K562 (cell line): ENCODE data around the gene FOXP4. TPM values are rescaled to one million over a fixed set of nuclear protein-coding genes. Genes with fewer than 3 reads are reported as not detected.

Experiments
- ADNP ChIP-seq: fragments of 200-800 bp; sonication (Bioruptor generic); IDR thresholded peaks from 2 replicates; pipeline ENCODE4 v1.6.1; 2016; ENCODE audit warnings: missing genetic modification characterization, missing compliant biosample characterization
- DACH1 ChIP-seq: fragments of 450-650 bp; IDR thresholded peaks from 2 replicates; pipeline ENCODE4 v1.6.1; 2018; ENCODE audit not compliant: partially characterized antibody
- ETS2 ChIP-seq: IDR thresholded peaks from 2 replicates; pipeline ENCODE4 v1.6.1; 2016; ENCODE audit warnings: borderline replicate concordance, missing genetic modification characterization, mild to moderate bottlenecking, moderate library complexity, missing compliant biosample characterization; ENCODE audit not compliant: poor library complexity, severe bottlenecking
- ETV1 ChIP-seq: fragments of 450-650 bp; conservative IDR thresholded peaks from 2 replicates; pipeline ENCODE4 v1.6.1; 2016; ENCODE audit warnings: missing genetic modification characterization, control low read depth, low read depth, missing compliant biosample characterization
- EZH2 ChIP-seq: IDR thresholded peaks from 2 replicates; pipeline ENCODE4 v1.6.1; 2012; ENCODE audit warnings: low read depth, mild to moderate bottlenecking, inconsistent platforms, low read length, borderline replicate concordance
- KHSRP ChIP-seq: fragments of 450-650 bp; IDR thresholded peaks from 2 replicates; pipeline ENCODE4 v1.6.1; 2017
- MAFF ChIP-seq: IDR thresholded peaks from 2 replicates; pipeline ENCODE4 v1.6.1; 2012; ENCODE audit warnings: low read length, improper control_type of control experiment
- NFRKB ChIP-seq: fragments of 450-650 bp; IDR thresholded peaks from 2 replicates; pipeline ENCODE4 v1.6.1; 2016; ENCODE audit warnings: low read depth
- RAD51 ChIP-seq: fragments of 450-650 bp; IDR thresholded peaks from 2 replicates; pipeline ENCODE4 v1.7.1; 2016; ENCODE audit warnings: low read depth, mild to moderate bottlenecking, borderline replicate concordance
- ZNF253 ChIP-seq: fragments of 250-450 bp; sonication (Bioruptor Pico); conservative IDR thresholded peaks from 2 replicates; pipeline ENCODE4 v1.6.1; 2021; ENCODE audit warnings: mild to moderate bottlenecking
- ZNF3 ChIP-seq: fragments of 250-450 bp; sonication (Bioruptor Pico); IDR thresholded peaks from 2 replicates; pipeline ENCODE4 v1.5.0; 2021; ENCODE audit warnings: mild to moderate bottlenecking, moderate library complexity
- polyA plus RNA-seq, 8 experiments: library from polyadenylated mRNA; depleted of rRNA in 4 of 8; stranded (reverse) in 5 of 8; unstranded in 3 of 8; fragments of >200 nt; fragmentation: Nextera tagmentation in 2 of 8; fragmentation: Illumina TruSeq in 1 of 8; extraction: Ambion mirVana in 2 of 8; extraction: Trizol in 1 of 8; gene quantifications; 2 replicates each; pipeline versions ENCODE4 v1.2.1 to v1.2.3, GENCODE V29; 2011 to 2014; ENCODE audit warnings: inconsistent platforms in 1 of 8, missing spikeins in 1 of 8
- total RNA-seq, 7 experiments: library from RNA; depleted of rRNA in 6 of 7; stranded (reverse); fragments of >200 nt in 6 of 7; fragmentation: Illumina TruSeq in 2 of 7; extraction: Trizol in 2 of 7; gene quantifications; 2 replicates each; pipeline versions ENCODE4 v1.2.1 to v1.2.3, GENCODE V29; 2011 to 2021; ENCODE audit warnings: low replicate concordance in 1 of 7
- TF ChIP-seq, protein P1 (sequence below): sonication (generic); formaldehyde crosslinking; IDR thresholded peaks from 2 replicates; pipeline ENCODE4 v1.8.1; 2023; ENCODE audit warnings: mild to moderate bottlenecking, missing genetic modification reagents
- TF ChIP-seq, protein P2 (sequence below): fragments of 200-800 bp; sonication (Bioruptor generic); IDR thresholded peaks from 2 replicates; pipeline ENCODE4 v1.6.1; 2017; ENCODE audit warnings: missing genetic modification characterization, missing compliant biosample characterization
- TF ChIP-seq, protein P3 (sequence below): fragments of 250-450 bp; sonication (Bioruptor Pico); IDR thresholded peaks from 2 replicates; pipeline ENCODE4 v1.5.0; 2021; ENCODE audit warnings: mild to moderate bottlenecking, moderate library complexity
- TF ChIP-seq, protein P4 (sequence below): fragments of 250-450 bp; sonication (Bioruptor Pico); IDR thresholded peaks from 2 replicates; pipeline ENCODE4 v1.4.0; 2020; ENCODE audit warnings: mild to moderate bottlenecking, moderate library complexity
- TF ChIP-seq, protein P5 (sequence below): sonication (generic); formaldehyde crosslinking; IDR thresholded peaks from 2 replicates; pipeline ENCODE4 v1.8.1; 2023; ENCODE audit warnings: mild to moderate bottlenecking, missing genetic modification reagents

The FOXP4 gene
- total and polyA plus RNA-seq, 9 of the 15 experiments (the other 6 are each of a cell fraction or from before 2014, with no cell fraction given) = 0.11 to 29.4 (median 2.3) TPM

DNA sequence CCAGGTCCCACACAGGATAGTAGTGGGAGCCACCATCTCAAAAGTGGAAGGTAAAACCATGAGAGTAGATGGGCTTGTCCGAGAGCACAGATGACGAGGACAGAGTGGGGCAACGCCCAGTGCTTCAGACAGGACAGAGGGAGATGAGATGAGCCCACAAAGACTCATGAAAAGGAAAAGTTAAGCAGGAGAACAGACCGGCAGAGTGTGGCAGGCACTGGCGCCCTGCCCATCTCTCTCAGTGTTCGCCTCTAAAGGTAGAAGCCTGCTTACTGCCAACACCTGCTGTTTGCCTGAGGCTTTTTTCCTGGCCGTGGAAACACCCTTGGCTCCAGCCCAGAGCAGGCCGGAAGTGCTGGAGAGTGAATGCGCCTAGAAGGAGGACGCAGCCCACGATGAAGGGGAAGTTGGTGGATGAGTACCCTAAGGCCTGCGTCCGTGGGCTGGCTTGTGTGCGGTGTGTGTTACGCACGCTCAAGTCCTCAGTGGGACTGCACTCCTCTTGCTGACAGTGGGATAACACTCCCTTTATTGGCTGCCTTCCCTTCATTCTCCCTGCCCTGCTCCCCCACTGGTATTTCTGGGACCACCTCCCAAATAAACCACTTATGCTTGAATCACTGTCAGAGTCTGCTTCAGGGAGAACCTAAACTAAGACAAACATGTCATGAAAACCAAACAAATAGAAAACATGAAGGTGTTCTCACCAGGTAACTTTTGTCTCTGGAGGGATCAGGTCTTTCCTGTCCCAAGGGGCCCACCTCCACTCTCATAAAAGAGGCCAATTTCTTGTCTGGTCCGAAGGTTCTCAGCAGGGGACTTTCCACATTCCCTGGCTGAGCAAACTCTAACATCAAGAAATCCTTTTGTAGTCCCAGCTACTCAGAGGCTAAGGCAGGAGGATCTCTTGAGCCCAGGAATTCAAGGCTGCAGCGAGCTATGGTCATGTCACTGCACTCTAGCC lies 9.1 kb upstream of the FOXP4 start (continued):
- TF ChIP-seq, protein P1, sequence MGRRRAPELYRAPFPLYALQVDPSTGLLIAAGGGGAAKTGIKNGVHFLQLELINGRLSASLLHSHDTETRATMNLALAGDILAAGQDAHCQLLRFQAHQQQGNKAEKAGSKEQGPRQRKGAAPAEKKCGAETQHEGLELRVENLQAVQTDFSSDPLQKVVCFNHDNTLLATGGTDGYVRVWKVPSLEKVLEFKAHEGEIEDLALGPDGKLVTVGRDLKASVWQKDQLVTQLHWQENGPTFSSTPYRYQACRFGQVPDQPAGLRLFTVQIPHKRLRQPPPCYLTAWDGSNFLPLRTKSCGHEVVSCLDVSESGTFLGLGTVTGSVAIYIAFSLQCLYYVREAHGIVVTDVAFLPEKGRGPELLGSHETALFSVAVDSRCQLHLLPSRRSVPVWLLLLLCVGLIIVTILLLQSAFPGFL (CRISPR knock-in tag) = no peak
- TF ChIP-seq MAFF (no peak), ZNF253 (no peak), EZH2 (no peak), NFRKB (no peak), ADNP (no peak), ETS2 (tag) (no peak), RAD51 (no peak), ETV1 (tag) (peak; percentile 89), ZNF3 (CRISPR knock-in tag) (no peak), KHSRP (no peak), DACH1 (no peak)
- TF ChIP-seq, protein P2, sequence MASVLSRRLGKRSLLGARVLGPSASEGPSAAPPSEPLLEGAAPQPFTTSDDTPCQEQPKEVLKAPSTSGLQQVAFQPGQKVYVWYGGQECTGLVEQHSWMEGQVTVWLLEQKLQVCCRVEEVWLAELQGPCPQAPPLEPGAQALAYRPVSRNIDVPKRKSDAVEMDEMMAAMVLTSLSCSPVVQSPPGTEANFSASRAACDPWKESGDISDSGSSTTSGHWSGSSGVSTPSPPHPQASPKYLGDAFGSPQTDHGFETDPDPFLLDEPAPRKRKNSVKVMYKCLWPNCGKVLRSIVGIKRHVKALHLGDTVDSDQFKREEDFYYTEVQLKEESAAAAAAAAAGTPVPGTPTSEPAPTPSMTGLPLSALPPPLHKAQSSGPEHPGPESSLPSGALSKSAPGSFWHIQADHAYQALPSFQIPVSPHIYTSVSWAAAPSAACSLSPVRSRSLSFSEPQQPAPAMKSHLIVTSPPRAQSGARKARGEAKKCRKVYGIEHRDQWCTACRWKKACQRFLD (CRISPR knock-in tag) = no peak
- TF ChIP-seq, protein P3, sequence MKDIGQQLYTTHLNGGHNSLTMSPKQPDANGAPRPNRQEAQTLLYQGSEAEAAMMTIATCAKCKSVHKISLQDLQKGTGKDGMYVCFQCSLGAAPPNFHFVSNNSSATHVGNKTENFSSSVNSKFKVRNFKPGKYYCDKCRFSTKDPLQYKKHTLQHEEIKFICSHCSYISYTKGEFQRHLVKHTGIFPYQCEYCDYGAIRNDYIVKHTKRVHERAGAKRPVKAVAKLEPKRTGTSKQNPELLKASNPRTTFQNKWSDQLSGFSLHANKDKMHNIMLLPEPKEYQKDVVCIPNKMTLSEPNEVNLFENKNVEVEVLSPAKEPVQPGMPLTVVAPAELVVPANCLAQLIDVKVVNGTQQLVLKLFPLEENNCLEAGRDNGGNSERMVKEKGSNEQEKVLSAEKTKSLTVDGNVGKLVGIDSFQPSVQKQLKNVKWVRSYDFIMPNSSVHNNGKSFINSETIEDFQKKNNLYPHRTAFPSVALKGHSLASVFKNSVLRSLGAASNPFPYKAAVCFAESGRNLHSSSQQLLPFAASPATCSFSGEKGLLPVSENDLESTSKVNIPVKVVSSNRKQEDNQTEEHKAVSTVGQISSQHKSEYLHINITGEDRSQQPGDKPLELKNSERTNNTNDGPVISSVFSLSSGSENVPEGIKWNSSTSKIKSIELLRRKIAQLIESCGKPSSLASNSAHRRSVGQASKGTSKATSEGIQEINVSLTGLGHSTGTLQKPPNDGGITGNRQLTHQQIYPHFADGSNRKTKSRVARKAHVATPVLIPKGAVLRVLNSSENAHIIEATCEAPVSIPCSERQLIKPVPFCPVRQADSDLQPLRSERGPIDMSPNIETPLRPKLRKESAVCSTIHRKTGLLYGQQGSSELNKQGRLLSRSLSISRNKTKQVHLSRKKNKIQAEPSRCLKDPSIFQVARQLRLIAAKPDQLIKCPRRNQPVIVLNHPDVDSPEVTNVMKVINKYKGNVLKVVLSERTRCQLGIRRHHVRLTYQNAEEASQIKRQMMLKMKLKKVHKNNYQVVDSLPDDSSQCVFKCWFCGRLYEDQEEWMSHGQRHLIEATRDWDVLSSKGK = no peak
- TF ChIP-seq, protein P4, sequence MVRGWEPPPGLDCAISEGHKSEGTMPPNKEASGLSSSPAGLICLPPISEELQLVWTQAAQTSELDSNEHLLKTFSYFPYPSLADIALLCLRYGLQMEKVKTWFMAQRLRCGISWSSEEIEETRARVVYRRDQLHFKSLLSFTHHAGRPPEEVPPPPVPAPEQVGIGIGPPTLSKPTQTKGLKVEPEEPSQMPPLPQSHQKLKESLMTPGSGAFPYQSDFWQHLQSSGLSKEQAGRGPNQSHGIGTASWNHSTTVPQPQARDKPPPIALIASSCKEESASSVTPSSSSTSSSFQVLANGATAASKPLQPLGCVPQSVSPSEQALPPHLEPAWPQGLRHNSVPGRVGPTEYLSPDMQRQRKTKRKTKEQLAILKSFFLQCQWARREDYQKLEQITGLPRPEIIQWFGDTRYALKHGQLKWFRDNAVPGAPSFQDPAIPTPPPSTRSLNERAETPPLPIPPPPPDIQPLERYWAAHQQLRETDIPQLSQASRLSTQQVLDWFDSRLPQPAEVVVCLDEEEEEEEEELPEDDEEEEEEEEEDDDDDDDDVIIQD (CRISPR knock-in tag) = no peak
- TF ChIP-seq, protein P5, sequence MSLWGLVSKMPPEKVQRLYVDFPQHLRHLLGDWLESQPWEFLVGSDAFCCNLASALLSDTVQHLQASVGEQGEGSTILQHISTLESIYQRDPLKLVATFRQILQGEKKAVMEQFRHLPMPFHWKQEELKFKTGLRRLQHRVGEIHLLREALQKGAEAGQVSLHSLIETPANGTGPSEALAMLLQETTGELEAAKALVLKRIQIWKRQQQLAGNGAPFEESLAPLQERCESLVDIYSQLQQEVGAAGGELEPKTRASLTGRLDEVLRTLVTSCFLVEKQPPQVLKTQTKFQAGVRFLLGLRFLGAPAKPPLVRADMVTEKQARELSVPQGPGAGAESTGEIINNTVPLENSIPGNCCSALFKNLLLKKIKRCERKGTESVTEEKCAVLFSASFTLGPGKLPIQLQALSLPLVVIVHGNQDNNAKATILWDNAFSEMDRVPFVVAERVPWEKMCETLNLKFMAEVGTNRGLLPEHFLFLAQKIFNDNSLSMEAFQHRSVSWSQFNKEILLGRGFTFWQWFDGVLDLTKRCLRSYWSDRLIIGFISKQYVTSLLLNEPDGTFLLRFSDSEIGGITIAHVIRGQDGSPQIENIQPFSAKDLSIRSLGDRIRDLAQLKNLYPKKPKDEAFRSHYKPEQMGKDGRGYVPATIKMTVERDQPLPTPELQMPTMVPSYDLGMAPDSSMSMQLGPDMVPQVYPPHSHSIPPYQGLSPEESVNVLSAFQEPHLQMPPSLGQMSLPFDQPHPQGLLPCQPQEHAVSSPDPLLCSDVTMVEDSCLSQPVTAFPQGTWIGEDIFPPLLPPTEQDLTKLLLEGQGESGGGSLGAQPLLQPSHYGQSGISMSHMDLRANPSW (CRISPR knock-in tag) = no peak
